Smooth muscle cell of the brain vasculature (primary cell): ENCODE results near the gene GRIN2D.

Experiments
- DNase-seq: peaks from one replicate; pipeline ENCODE4 v3.0.0-alpha.2; 2012; ENCODE audit warnings: low read depth, low spot score

Gene GRIN2D

DNA sequence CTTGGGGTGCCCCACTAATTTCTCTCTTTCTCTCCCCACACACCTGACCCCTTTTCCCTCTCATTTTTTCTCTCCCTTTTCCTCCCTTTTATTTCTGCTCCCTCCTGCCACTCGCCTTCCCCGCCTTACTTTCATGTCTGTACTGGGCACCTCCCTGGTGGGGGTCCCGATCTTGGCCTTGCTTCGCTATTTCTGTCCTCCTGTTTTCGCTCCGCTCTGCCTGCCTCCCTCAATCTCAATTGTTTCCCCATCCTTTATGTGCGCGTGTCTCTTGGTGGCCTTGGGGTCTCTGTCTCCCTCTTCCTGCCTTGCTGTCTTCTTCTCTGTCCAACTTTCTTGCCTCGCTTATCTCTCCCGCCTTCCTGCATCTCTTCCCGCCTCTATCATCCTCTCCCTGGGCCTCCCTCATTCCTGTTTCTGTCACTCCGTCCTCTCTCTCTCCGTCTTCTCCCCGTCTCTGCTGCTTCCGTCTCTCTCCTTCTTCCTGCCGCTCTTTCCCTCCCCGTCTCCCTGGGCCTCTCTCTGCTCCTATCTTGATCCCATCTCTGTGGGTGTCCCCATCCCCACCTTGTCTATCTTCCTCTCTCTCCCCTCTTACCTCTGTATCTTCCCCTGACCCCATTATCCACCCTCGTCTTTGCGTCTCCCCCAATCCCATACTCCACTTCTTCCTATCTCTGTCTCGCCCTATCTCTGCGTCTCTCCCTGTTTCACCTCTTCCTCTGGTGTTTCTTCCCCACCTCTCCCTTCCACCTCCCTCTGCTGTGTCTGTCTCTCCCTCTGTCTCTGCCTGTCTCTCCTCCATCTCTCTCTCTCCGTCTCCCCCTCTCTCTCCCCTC, 4.0 kb downstream of the GRIN2D start:
- no peak for DNase-seq

DNA sequence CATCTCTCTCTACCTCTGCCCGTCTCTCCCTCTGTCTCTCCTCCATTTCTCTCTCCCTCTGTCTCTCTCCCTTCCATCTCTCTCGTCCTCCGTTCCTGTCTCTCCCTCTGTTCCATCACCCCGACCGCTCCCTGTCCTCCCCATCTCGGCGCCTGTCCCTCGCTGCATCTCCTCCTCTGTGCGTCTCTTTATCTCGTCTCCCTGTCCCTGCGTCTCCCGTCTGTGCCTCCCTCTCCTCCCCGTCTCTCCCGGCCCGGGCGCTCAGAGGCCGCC, 4.6 kb downstream of the GRIN2D start:
- DNase-seq: no peak

GRCh38 chr19:48398375-48399235, 5.1 kb downstream of the GRIN2D start:
- peak; percentile 71 for DNase-seq

DNA sequence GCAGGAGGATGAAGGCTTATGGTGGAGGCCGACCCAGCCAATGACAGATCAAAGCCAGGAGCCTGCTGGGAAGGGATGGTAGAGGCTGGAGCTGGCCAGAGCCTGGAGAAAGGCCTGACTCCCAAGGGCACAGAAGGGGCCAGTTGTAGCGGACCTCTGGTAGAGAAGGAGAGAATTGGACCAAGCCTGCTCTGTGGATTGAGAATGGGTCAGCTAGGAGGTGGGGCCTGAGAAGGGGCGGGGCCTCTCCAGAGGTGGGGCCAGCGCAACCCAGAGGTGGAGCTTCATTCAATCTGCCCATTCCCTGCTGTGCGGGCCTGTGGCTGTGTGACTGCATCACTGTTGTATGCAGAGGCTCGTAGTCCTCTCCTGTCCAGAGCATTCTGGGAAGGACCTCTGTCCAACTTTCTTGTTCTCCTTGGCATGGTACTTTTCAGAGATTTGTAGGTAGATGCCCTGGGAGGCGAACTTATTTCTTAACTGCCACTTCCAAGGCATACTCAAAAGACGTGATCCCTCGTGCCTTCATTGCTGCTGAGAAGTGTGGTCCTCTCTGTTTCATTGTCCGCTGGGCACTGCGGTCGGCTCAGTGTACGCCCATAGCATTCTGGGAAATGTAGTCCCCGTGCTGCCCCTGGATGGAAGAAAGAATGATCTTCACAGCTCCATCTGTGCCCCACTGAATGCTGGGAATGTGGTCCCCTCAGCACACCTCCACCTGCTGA, 6.7 kb downstream of the GRIN2D start:
- no peak for DNase-seq

DNA sequence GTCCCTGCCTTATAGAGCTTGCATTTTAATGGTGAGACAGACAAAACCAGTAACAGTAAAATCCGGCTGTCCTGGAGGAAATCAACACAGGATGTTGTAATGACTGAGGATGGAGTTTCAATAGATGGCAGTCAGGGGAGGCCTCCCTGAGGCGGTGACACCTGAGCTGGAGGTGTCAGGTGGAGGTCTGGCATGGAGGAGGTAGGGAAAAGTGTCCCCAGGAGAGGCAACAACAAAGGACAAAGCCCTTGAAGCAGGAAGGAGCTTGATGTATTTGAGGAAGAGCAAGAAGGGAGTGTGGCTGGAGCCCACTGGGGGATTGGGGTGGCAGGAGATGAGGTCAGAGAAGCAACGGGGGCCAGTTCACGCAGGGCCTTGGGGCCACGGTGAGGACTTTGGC, 7.8 kb downstream of the GRIN2D start:
- DNase-seq: no peak

- no peak for DNase-seq
Observed at GRCh38 chr19:48403606-48404005, 10.1 kb downstream of the GRIN2D start.

DNA sequence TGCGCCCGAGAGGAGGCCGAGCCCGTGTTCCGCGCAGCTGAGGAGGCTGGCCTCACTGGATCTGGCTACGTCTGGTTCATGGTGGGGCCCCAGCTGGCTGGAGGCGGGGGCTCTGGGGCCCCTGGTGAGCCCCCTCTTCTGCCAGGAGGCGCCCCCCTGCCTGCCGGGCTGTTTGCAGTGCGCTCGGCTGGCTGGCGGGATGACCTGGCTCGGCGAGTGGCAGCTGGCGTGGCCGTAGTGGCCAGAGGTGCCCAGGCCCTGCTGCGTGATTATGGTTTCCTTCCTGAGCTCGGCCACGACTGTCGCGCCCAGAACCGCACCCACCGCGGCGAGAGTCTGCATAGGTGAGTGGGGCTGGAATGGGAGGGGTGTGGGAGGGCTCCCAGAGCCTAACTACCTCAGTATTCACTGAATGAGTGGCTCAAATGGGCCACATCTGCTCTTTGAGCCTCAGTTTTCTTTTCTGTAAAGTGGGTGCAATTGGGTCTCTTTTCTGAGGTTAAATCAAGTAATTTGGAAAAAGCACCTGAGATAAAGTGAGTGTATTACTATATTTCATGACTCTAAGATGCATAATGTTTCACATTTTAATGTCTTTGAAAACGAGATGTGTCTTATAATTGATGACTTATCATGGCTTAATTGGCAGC, 11.7 kb downstream of the GRIN2D start:
- DNase-seq: no peak

GRCh38 chr19:48405850-48406249, 12.4 kb downstream of the GRIN2D start:
- no peak for DNase-seq

- no peak for DNase-seq
Observed at GRCh38 chr19:48413879-48414587, 20.6 kb downstream of the GRIN2D start.

- DNase-seq: no peak
Observed at GRCh38 chr19:48415395-48415794, 21.9 kb downstream of the GRIN2D start.

DNA sequence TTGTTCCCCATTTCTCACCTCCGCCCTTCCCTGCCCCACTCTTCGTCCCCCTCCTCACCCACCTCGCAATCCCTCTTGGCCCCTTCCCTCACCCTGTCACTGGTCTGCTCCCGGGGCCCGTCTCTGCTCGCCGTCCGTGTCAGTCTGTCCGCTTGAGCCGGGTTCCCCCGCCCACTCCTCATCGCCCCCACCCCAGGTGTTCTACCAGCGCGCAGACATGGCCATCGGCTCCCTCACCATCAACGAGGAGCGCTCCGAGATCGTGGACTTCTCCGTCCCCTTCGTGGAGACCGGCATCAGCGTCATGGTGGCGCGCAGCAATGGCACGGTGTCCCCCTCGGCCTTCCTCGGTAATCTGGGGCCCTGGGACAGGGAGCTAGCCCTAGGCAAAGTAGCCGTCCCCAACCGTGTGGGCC, 22.3 kb downstream of the GRIN2D start:
- DNase-seq: no peak

DNA sequence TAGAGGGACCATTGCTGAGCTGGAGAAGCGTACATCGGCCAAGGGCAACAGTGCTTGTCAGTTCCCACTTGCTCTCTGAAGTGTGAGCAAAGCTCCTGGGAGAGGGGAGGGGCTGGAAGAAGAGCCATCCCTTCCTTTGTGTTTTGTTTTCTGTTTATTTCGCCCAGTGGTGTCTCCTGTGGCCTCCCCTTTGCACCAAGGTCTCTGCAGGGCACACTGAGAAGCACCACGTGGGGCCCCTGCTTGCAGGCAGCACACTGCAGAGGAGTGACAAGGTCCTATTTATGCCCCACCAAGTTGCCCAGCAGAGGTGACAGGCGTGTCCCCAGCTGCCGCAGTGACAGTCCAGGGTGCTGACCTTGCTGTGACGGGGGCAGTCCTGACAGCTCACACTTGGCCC, 24.0 kb downstream of the GRIN2D start:
- DNase-seq: no peak

- DNase-seq: no peak
Observed at GRCh38 chr19:48418317-48419064, 25.0 kb downstream of the GRIN2D start.

DNA sequence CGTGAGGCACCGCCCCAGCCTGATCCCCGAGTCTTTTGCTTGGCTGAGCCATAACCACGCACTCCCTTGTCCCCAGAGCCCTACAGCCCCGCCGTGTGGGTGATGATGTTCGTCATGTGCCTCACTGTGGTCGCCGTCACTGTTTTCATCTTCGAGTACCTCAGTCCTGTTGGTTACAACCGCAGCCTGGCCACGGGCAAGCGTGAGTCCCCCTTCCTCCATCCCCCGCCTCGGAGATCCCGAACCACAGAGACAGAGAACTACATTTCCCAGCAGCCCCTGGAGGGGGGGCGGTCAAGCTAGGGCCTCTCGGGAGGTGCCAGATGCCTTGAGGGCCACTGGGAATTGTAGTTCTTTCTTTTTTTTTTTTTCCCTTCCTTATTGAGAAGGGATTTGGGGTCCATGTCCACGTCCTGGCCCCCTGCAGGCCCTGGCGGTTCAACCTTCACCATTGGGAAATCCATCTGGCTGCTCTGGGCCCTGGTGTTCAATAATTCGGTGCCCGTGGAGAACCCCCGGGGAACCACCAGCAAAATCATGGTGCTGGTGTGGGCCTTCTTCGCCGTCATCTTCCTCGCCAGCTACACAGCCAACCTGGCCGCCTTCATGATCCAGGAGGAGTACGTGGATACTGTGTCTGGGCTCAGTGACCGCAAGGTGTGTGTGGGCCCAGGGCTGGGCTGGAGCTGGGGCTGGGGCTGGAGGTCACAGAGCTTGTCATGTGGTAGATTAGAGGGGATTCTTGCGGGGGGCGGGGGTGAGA, 25.9 kb downstream of the GRIN2D start:
- no peak for DNase-seq

- DNase-seq: no peak
Observed at GRCh38 chr19:48421548-48421947, 28.1 kb downstream of the GRIN2D start.

- no peak for DNase-seq
Observed at GRCh38 chr19:48424694-48425219, 31.3 kb downstream of the GRIN2D start.

- DNase-seq: no peak
Observed at GRCh38 chr19:48428670-48429069, 35.2 kb downstream of the GRIN2D start.

- DNase-seq: no peak
Observed at GRCh38 chr19:48433337-48433736, 39.9 kb downstream of the GRIN2D start.

GRCh38 chr19:48436586-48436985, 43.1 kb downstream of the GRIN2D start:
- DNase-seq: no peak
